Caco-2 (cell line): ENCODE results near the gene PRX. TPM values are rescaled to one million over a fixed set of nuclear protein-coding genes. Genes with fewer than 3 reads are reported as not detected.

ENCODE experiments used
- BruUV-seq: library from RNA; stranded (reverse); fragments of 400-500 nt; replicated peaks from 2 replicates; lab custom pipeline; 2021; lab: Mats Ljungman, UMichigan
- CTCF ChIA-PET: fragments of 300-600 bp; sonication (Branson Sonifier 250); formaldehyde crosslinking; loops from one replicate; lab custom pipeline; 2022; ENCODE audit warnings: antibody characterized with exemption; lab: Charles Lee
- POLR2A ChIA-PET: fragments of 300-600 bp; sonication (Branson Sonifier 250); formaldehyde crosslinking; loops from one replicate; lab custom pipeline; 2022; ENCODE audit warnings: antibody characterized with exemption; lab: Charles Lee
- DNase-seq, 2 experiments: peaks; one replicate each; pipeline versions ENCODE4 v3.0.0 to v3.0.0-alpha.2; 2020 to 2022
- H3K27me3 ChIP-seq: replicated peaks from 2 replicates; pipeline ENCODE4 v1.6.0; 2011; ENCODE audit warnings: low read length; ENCODE audit not compliant: control insufficient read depth, insufficient read depth
- H3K36me3 ChIP-seq: 2 replicates; pipeline ENCODE4 v1.5.1; 2011; ENCODE audit warnings: low read length; ENCODE audit not compliant: control insufficient read depth, insufficient read depth
- H3K4me1 ChIP-seq: fragments of 250-450 bp; sonication (Bioruptor Pico); 2 replicates; pipeline ENCODE4 v1.5.1; 2020; ENCODE audit warnings: mild to moderate bottlenecking
- H3K4me3 ChIP-seq: 2 replicates; pipeline ENCODE4 v1.5.1; 2011; ENCODE audit warnings: low read depth, mild to moderate bottlenecking, control low read depth, low read length
- H3K9me3 ChIP-seq: fragments of 250-450 bp; sonication (Bioruptor Pico); 2 replicates; pipeline ENCODE4 v1.5.1; 2020; ENCODE audit warnings: mild to moderate bottlenecking, moderate library complexity
- H3K27ac Mint-ChIP-seq: one replicate; pipeline ENCODE4 v1.8.0; 2022; ENCODE audit warnings: mixed read lengths; ENCODE audit not compliant: unreplicated experiment
- H3K27me3 Mint-ChIP-seq: one replicate; pipeline ENCODE4 v1.8.0; 2022; ENCODE audit warnings: mixed read lengths; ENCODE audit not compliant: insufficient read depth, unreplicated experiment
- H3K36me3 Mint-ChIP-seq: one replicate; pipeline ENCODE4 v1.8.0; 2022; ENCODE audit warnings: mild to moderate bottlenecking, mixed read lengths; ENCODE audit not compliant: insufficient read depth, unreplicated experiment
- H3K4me1 Mint-ChIP-seq: one replicate; pipeline ENCODE4 v1.8.0; 2022; ENCODE audit warnings: low read depth, mixed read lengths; ENCODE audit not compliant: unreplicated experiment
- H3K4me3 Mint-ChIP-seq: one replicate; pipeline ENCODE4 v1.8.0; 2022; ENCODE audit warnings: mild to moderate bottlenecking, moderate library complexity, mixed read lengths; ENCODE audit not compliant: unreplicated experiment
- H3K9me3 Mint-ChIP-seq: one replicate; pipeline ENCODE4 v1.8.0; 2022; ENCODE audit warnings: mixed read lengths; ENCODE audit not compliant: unreplicated experiment
- intact Hi-C: fragments of 100-400 bp; cut with micrococcal nuclease; formaldehyde crosslinking; loops from one replicate; pipeline ENCODE4 v1.10.0; 2022; ENCODE audit not compliant: unreplicated experiment
- total RNA-seq: library from RNA; stranded (reverse); gene quantifications from 2 replicates; pipeline ENCODE4 v1.2.3, GENCODE V29; 2022
- TF ChIP-seq, protein P1 (sequence below), 2 experiments: fragments of 200-600 bp in 1 of 2; IDR thresholded peaks; 1 replicate in 1 of 2; 2 replicates in 1 of 2; pipeline versions ENCODE4 v1.5.1 to v1.8.0; 2011 to 2022; ENCODE audit warnings: antibody characterized with exemption in 1 of 2, control low read depth in 1 of 2, inconsistent platforms in 1 of 2, low read depth in 1 of 2, low read length in 1 of 2, mild to moderate bottlenecking in 1 of 2, moderate library complexity in 1 of 2; ENCODE audit not compliant: insufficient read depth in 1 of 2, severe bottlenecking in 1 of 2, unreplicated experiment in 1 of 2

Gene PRX
- total RNA-seq, 1 experiment from 2014 or later: 2.5 TPM

DNA sequence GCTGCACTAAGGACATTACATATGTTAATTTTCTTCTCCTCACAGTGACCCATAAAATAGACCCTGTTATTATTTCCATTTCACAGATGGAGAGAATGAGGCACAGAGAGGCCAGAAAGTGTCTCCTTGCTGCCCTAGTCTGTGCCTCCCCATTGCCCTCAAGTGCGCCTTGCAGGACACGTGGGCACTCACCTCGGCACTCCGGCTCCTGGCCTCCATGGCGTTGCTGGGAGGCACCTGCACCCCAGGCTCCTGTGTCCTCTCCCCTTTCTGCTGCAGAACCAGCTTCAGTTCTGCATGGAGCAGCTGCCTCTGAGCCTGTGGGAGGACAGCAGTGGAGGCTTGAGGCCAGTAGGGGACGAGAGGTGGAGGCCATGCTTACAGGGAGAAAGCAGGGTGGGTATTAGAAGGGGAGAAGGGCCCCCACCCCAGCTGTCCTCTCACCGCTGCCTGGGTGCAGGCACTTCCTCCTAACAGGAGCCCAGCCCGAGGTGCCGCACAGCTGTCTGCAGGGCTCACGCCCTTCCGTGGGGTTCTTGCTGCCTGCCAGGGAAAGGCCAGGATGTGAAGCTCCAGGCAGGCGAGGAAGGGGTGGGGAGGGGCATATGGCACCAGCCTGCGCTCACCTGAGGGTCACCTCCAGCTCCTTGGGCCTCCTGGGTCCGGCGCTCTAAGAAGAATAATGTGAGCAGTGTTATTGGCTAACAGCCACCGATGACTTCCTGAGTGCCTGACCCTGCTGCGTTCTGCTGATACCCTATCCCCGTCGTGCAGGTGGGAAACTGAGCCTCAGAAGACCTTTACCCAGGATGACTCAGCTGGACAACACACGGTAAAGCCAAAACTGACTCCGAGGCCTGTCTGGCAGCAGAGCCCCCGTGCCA, 5.2 kb downstream of the PRX start:
- Histone ChIP-seq H3K4me3 (no peak overlapping the region), H3K27me3 (no peaks in the 10 kb centered on the region), H3K36me3 (no peaks in the 10 kb centered on the region), H3K4me1 (no peaks in the 10 kb centered on the region), H3K9me3 (no peaks in the 10 kb centered on the region)
- intact Hi-C loops: no loop called here
- no peaks in the 10 kb centered on the region for H3K27me3 Mint-ChIP-seq
- DNase-seq: no peak
- H3K36me3 Mint-ChIP-seq: no peaks in the 10 kb centered on the region
- no peak overlapping the region for H3K4me3 Mint-ChIP-seq
- no peak overlapping the region for H3K27ac Mint-ChIP-seq
- TF ChIP-seq, protein P1, sequence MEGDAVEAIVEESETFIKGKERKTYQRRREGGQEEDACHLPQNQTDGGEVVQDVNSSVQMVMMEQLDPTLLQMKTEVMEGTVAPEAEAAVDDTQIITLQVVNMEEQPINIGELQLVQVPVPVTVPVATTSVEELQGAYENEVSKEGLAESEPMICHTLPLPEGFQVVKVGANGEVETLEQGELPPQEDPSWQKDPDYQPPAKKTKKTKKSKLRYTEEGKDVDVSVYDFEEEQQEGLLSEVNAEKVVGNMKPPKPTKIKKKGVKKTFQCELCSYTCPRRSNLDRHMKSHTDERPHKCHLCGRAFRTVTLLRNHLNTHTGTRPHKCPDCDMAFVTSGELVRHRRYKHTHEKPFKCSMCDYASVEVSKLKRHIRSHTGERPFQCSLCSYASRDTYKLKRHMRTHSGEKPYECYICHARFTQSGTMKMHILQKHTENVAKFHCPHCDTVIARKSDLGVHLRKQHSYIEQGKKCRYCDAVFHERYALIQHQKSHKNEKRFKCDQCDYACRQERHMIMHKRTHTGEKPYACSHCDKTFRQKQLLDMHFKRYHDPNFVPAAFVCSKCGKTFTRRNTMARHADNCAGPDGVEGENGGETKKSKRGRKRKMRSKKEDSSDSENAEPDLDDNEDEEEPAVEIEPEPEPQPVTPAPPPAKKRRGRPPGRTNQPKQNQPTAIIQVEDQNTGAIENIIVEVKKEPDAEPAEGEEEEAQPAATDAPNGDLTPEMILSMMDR (IDR thresholded peaks at IDR 0.05; ENCODE audit: insufficient read depth in 1 of 2, low read depth in 1 of 2, low read length in 1 of 2, severe bottlenecking in 1 of 2, unreplicated experiment in 1 of 2): no peak
- POLR2A ChIA-PET: interaction anchor here (0.6 kb wide), 1 partner anchor 13 kb away, joined by 3 read pairs; no protein-coding TSS in a partner anchor
- H3K4me1 Mint-ChIP-seq: peaks cover 12% of the 10 kb centered on the region
- BruUV-seq: no TSS peak
- CTCF ChIA-PET: interaction anchor here (0.6 to 1.3 kb wide), 3 partner anchors 11 to 18 kb away, joined by 3 read pairs; partner anchors contain the start of gene SERTAD1
- no peaks in the 10 kb centered on the region for H3K9me3 Mint-ChIP-seq

GRCh38 chr19:40403262-40403984, 9.8 kb downstream of the PRX start:
- Histone ChIP-seq H3K36me3 (no peaks in the 10 kb centered on the region), H3K9me3 (no peaks in the 10 kb centered on the region), H3K4me3 (peak overlapping the region; percentile 78), H3K27me3 (no peaks in the 10 kb centered on the region), H3K4me1 (peaks cover 2% of the 10 kb centered on the region; the same call in 1 of the 2 replicates)
- BruUV-seq: no TSS peak
- peaks cover 23% of the 10 kb centered on the region for H3K4me1 Mint-ChIP-seq
- H3K27ac Mint-ChIP-seq: peak overlapping the region; percentile 42
- H3K27me3 Mint-ChIP-seq: no peaks in the 10 kb centered on the region
- TF ChIP-seq, protein P1 (IDR thresholded peaks at IDR 0.05; ENCODE audit: insufficient read depth in 1 of 2, low read depth in 1 of 2, low read length in 1 of 2, severe bottlenecking in 1 of 2, unreplicated experiment in 1 of 2): no peak
- no peaks in the 10 kb centered on the region for H3K9me3 Mint-ChIP-seq
- no peaks in the 10 kb centered on the region for H3K36me3 Mint-ChIP-seq
- peak; percentile 98 for DNase-seq
- POLR2A ChIA-PET: interaction anchor here (0.6 to 1.4 kb wide), 4 partner anchors 13 to 23 kb away, joined by 3 to 16 read pairs (median 3); no protein-coding TSS in a partner anchor
- peak overlapping the region; percentile 79 for H3K4me3 Mint-ChIP-seq
- CTCF ChIA-PET: interaction anchor here (1.0 to 2.1 kb wide), 3 partner anchors 17 to 98 kb away, joined by 7 to 19 read pairs (median 10); no protein-coding TSS in a partner anchor
- intact Hi-C loops: loop anchor here (1.0 kb wide), 1 partner anchor 41 kb away; the partner anchor contains the start of gene SERTAD3

- TF ChIP-seq, protein P1 (IDR thresholded peaks at IDR 0.05; ENCODE audit: insufficient read depth in 1 of 2, low read depth in 1 of 2, low read length in 1 of 2, severe bottlenecking in 1 of 2, unreplicated experiment in 1 of 2): no peak
- no TSS peak for BruUV-seq
- ChIA-PET CTCF (no interaction called here), POLR2A (no interaction called here)
- Histone ChIP-seq H3K9me3 (no peaks in the 10 kb centered on the region), H3K4me1 (peaks cover 5% of the 10 kb centered on the region; the same call in 1 of the 2 replicates), H3K36me3 (no peaks in the 10 kb centered on the region), H3K4me3 (no peak overlapping the region), H3K27me3 (no peaks in the 10 kb centered on the region)
- Mint-ChIP-seq H3K4me3 (no peak overlapping the region), H3K36me3 (no peaks in the 10 kb centered on the region), H3K27me3 (no peaks in the 10 kb centered on the region), H3K27ac (no peak overlapping the region), H3K9me3 (no peaks in the 10 kb centered on the region), H3K4me1 (peaks cover 23% of the 10 kb centered on the region)
- no peak for DNase-seq
- intact Hi-C loops: no loop called here
These were observed 12.6 kb downstream of the PRX start for GRCh38 chr19:40400559-40400958.
